IMR-90 (cell line): ENCODE data around the gene ACACA. TPM values are rescaled to one million over a fixed set of nuclear protein-coding genes. Genes with fewer than 3 reads are reported as not detected.

Source experiments
- ATAC-seq: fragments of 200-7000 bp; cut with Tn5 transposase; 2 replicates; pipeline ENCODE4 v1.9.1; 2020; ENCODE audit warnings: low read depth, mild to moderate bottlenecking, moderate library complexity
- BruUV-seq: library from RNA; stranded (reverse); fragments of 400-500 nt; replicated peaks from 2 replicates; lab custom pipeline; 2021; lab: Mats Ljungman, UMichigan
- CTCF ChIA-PET: fragments of 300-600 bp; formaldehyde crosslinking; extraction: SDS; loops from one replicate; lab custom pipeline; 2021; ENCODE audit warnings: antibody characterized with exemption; lab: Yijun Ruan, JAX
- POLR2A ChIA-PET: fragments of 300-600 bp; sonication (Branson Sonifier 250); formaldehyde crosslinking; loops from one replicate; lab custom pipeline; 2022; ENCODE audit warnings: antibody characterized with exemption; ENCODE audit not compliant: unreplicated experiment; lab: Charles Lee
- DNase-seq: peaks from one replicate; pipeline ENCODE4 v3.0.0; 2013
- H2AFZ ChIP-seq: replicated peaks from 2 replicates; pipeline ENCODE3; 2013; ENCODE audit warnings: low read length, mild to moderate bottlenecking; ENCODE audit not compliant: poor library complexity
- H2AK5ac ChIP-seq: 2 replicates; pipeline ENCODE4 v1.6.1; 2013; ENCODE audit warnings: low read depth, low read length, inconsistent platforms
- H2AK9ac ChIP-seq: replicated peaks from 2 replicates; pipeline ENCODE3; 2013; ENCODE audit warnings: mild to moderate bottlenecking, low read depth, low read length, moderate library complexity; ENCODE audit not compliant: poor library complexity
- H2BK120ac ChIP-seq: 2 replicates; pipeline ENCODE4 v1.6.1; 2013; ENCODE audit warnings: low read depth, low read length, inconsistent platforms
- H2BK15ac ChIP-seq: 3 replicates; pipeline ENCODE4 v1.6.1; 2013; ENCODE audit warnings: low read depth, low read length, inconsistent platforms
- H2BK20ac ChIP-seq: 2 replicates; pipeline ENCODE4 v1.6.1; 2013; ENCODE audit warnings: low read depth, mild to moderate bottlenecking, inconsistent platforms, low read length, moderate library complexity
- H2BK5ac ChIP-seq: 2 replicates; pipeline ENCODE4 v1.6.1; 2013; ENCODE audit warnings: mild to moderate bottlenecking, low read depth, low read length, inconsistent platforms; ENCODE audit not compliant: poor library complexity, severe bottlenecking
- H3K14ac ChIP-seq: replicated peaks from 2 replicates; pipeline ENCODE4 v1.6.1; 2013; ENCODE audit warnings: low read depth, low read length, inconsistent platforms
- H3K18ac ChIP-seq: 2 replicates; pipeline ENCODE4 v1.6.1; 2013; ENCODE audit warnings: low read depth, low read length, control low read depth
- H3K23ac ChIP-seq: 2 replicates; pipeline ENCODE4 v1.6.1; 2013; ENCODE audit warnings: low read depth, low read length, inconsistent platforms
- H3K27ac ChIP-seq: 2 replicates; pipeline ENCODE4 v1.5.1; 2013; ENCODE audit warnings: mild to moderate bottlenecking, control low read depth, low read length; ENCODE audit not compliant: insufficient read depth
- H3K27me3 ChIP-seq: 2 replicates; pipeline ENCODE4 v1.6.1; 2013; ENCODE audit warnings: low read length; ENCODE audit not compliant: control insufficient read depth, insufficient read depth
- H3K36me3 ChIP-seq: 2 replicates; pipeline ENCODE4 v1.6.1; 2013; ENCODE audit warnings: low read length, mixed read lengths; ENCODE audit not compliant: control insufficient read depth, insufficient read depth
- H3K4ac ChIP-seq: 2 replicates; pipeline ENCODE4 v1.6.1; 2013; ENCODE audit warnings: low read depth, low read length, inconsistent platforms
- H3K4me1 ChIP-seq: 2 replicates; pipeline ENCODE4 v1.6.1; 2013; ENCODE audit warnings: low read length, mixed read lengths; ENCODE audit not compliant: control insufficient read depth, insufficient read depth
- H3K4me2 ChIP-seq: 2 replicates; pipeline ENCODE4 v1.6.1; 2013; ENCODE audit warnings: low read depth, mild to moderate bottlenecking, control low read depth, low read length, moderate library complexity
- H3K4me3 ChIP-seq: 2 replicates; pipeline ENCODE4 v1.5.1; 2013; ENCODE audit warnings: low read depth, mild to moderate bottlenecking, control low read depth, low read length, moderate library complexity; ENCODE audit not compliant: insufficient read depth
- H3K56ac ChIP-seq: 2 replicates; pipeline ENCODE4 v1.6.1; 2013; ENCODE audit warnings: low read length, inconsistent platforms; ENCODE audit not compliant: insufficient read depth; ENCODE audit errors: extremely low read depth
- H3K79me1 ChIP-seq, 2 experiments: 2 replicates each; pipeline ENCODE4 v1.6.1; 2013; ENCODE audit warnings: low read length in 2 of 2, inconsistent platforms in 1 of 2, low read depth in 1 of 2
- H3K9ac ChIP-seq: 2 replicates; pipeline ENCODE4 v1.6.1; 2013; ENCODE audit warnings: low read depth, low read length, control low read depth
- H3K9me1 ChIP-seq: 2 replicates; pipeline ENCODE4 v1.6.1; 2013; ENCODE audit warnings: low read length, inconsistent platforms; ENCODE audit not compliant: insufficient read depth
- H3K9me3 ChIP-seq: 2 replicates; pipeline ENCODE4 v1.6.1; 2013; ENCODE audit warnings: low read length; ENCODE audit not compliant: control insufficient read depth, insufficient read depth
- H4K20me1 ChIP-seq: 2 replicates; pipeline ENCODE4 v1.6.1; 2013; ENCODE audit warnings: low read length, inconsistent platforms; ENCODE audit not compliant: insufficient read depth
- H4K5ac ChIP-seq: 2 replicates; pipeline ENCODE4 v1.6.1; 2013; ENCODE audit warnings: mild to moderate bottlenecking, low read depth, low read length, control low read depth
- H4K8ac ChIP-seq, 2 experiments: 2 replicates each; pipeline ENCODE4 v1.6.1; 2013; ENCODE audit warnings: low read depth in 2 of 2, low read length in 2 of 2, control low read depth in 1 of 2, inconsistent platforms in 1 of 2
- H4K91ac ChIP-seq: 2 replicates; pipeline ENCODE4 v1.6.1; 2013; ENCODE audit warnings: low read depth, low read length, inconsistent platforms; ENCODE audit not compliant: insufficient read depth
- BHLHE40 ChIP-seq: fragments of 150-350 bp; IDR thresholded peaks from 2 replicates; pipeline ENCODE4 v1.6.1; 2016; ENCODE audit warnings: mild to moderate bottlenecking, low read depth, low read length
- CEBPB ChIP-seq: IDR thresholded peaks from 2 replicates; pipeline ENCODE4 v1.6.1; 2012; ENCODE audit warnings: low read depth, low read length, improper control_type of control experiment
- CHD1 ChIP-seq: IDR thresholded peaks from 2 replicates; pipeline ENCODE4 v1.6.1; 2012; ENCODE audit warnings: low read depth, low read length, improper control_type of control experiment
- FOS ChIP-seq: fragments of 150-350 bp; IDR thresholded peaks from 2 replicates; pipeline ENCODE4 v1.6.1; 2016; ENCODE audit warnings: low read depth, low read length
- MAFK ChIP-seq: IDR thresholded peaks from 2 replicates; pipeline ENCODE4 v1.6.1; 2012; ENCODE audit warnings: low read depth, low read length, improper control_type of control experiment
- MAZ ChIP-seq: IDR thresholded peaks from 2 replicates; pipeline ENCODE4 v1.6.1; 2012; ENCODE audit warnings: low read depth, mild to moderate bottlenecking, low read length, improper control_type of control experiment, moderate library complexity, borderline replicate concordance
- MXI1 ChIP-seq: IDR thresholded peaks from 2 replicates; pipeline ENCODE4 v1.6.1; 2012; ENCODE audit warnings: low read depth, mild to moderate bottlenecking, low read length, moderate library complexity, borderline replicate concordance
- NFE2L2 ChIP-seq: fragments of 150-350 bp; IDR thresholded peaks from 2 replicates; pipeline ENCODE4 v1.6.1; 2016; ENCODE audit warnings: low read depth, mild to moderate bottlenecking, low read length
- POLR2A ChIP-seq: IDR thresholded peaks from 2 replicates; pipeline ENCODE4 v1.6.1; 2012; ENCODE audit warnings: mild to moderate bottlenecking, low read depth, low read length
- RAD21 ChIP-seq: IDR thresholded peaks from 2 replicates; pipeline ENCODE4 v1.6.1; 2012; ENCODE audit warnings: low read length, improper control_type of control experiment
- RCOR1 ChIP-seq: IDR thresholded peaks from 2 replicates; pipeline ENCODE4 v1.6.1; 2012; ENCODE audit warnings: mild to moderate bottlenecking, low read length, improper control_type of control experiment; ENCODE audit not compliant: insufficient replicate concordance
- RFX5 ChIP-seq: IDR thresholded peaks from 2 replicates; pipeline ENCODE4 v1.8.0; 2012; ENCODE audit warnings: low read depth, mild to moderate bottlenecking, low read length, moderate library complexity
- SMC3 ChIP-seq: fragments of 150-350 bp; IDR thresholded peaks from 2 replicates; pipeline ENCODE4 v1.6.1; 2016; ENCODE audit warnings: low read depth, mild to moderate bottlenecking, antibody characterized with exemption, low read length, moderate library complexity
- WGBS, 2 experiments: methylation state at CpG; one replicate each; pipeline versions ENCODE4 v1.1.5 to v1.1.7; 2013; ENCODE audit warnings: missing lambda C conversion rate in 2 of 2; ENCODE audit not compliant: insufficient read length in 1 of 2; ENCODE audit errors: extremely low coverage in 2 of 2; 5-methylcytosine and 5-hydroxymethylcytosine counted together
- dilution Hi-C: fragments of 300-500 bp; cut with HindIII; formaldehyde crosslinking; loops from one replicate; pipeline ENCODE4 v1.14.3; 2018; ENCODE audit warnings: low sequenced_read_pairs; ENCODE audit not compliant: unreplicated experiment
- in situ Hi-C: fragments of 300-500 bp; cut with MboI; formaldehyde crosslinking; loops from 3 replicates; pipeline ENCODE4 v1.14.3; 2019; ENCODE audit warnings: low sequenced_read_pairs, inconsistent platforms, mixed read lengths
- intact Hi-C: fragments of 100-400 bp; cut with micrococcal nuclease; formaldehyde crosslinking; loops from 2 replicates; pipeline ENCODE4 v1.10.0; 2022
- polyA plus RNA-seq, 3 experiments: library from polyadenylated mRNA; depleted of rRNA; stranded (reverse); fragments of >200 nt; gene quantifications; 2 replicates each; pipeline ENCODE4 v1.2.3, GENCODE V29; 2012; ENCODE audit warnings: low replicate concordance in 1 of 3
- total RNA-seq: library from RNA; depleted of rRNA; stranded (reverse); fragments of >200 nt; gene quantifications from 2 replicates; pipeline ENCODE4 v1.2.3, GENCODE V29; 2012
- TF ChIP-seq, protein P1 (sequence below): fragments of 150-350 bp; IDR thresholded peaks from 2 replicates; pipeline ENCODE4 v1.6.1; 2016; ENCODE audit warnings: low read depth, mild to moderate bottlenecking, low read length, moderate library complexity, borderline replicate concordance
- TF ChIP-seq, protein P2 (sequence below): fragments of 150-350 bp; IDR thresholded peaks from 2 replicates; pipeline ENCODE4 v1.6.1; 2017; ENCODE audit warnings: mild to moderate bottlenecking, antibody characterized with exemption, low read length, low read depth
- TF ChIP-seq, protein P3 (sequence below): conservative IDR thresholded peaks from 2 replicates; pipeline ENCODE4 v1.5.1; 2012; ENCODE audit warnings: mild to moderate bottlenecking, low read depth, low read length, improper control_type of control experiment

ACACA gene
- total and polyA plus RNA-seq, 2 of the 4 experiments (the other 2 are of a cell fraction) = 21.3 to 39.1 TPM

DNA sequence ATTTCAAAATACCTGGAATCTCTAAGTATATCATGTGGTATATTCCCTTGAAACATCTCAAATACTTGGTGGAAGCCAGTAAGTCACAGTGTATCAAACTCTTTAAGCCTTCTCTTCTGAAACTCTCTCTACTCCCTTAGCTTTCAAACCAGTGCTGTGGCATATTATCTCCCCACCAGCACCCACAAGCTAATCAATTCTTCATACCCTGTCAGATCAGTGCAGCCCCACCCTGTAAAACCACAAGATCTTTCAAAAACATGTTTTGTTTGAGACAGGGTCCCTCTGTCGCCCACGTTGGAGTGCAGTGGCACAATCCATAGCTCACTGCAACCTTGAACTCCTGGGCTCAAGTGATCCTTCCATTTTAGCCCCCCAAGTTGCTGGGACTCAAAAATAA, 122.4 kb downstream of the ACACA start:
- no peak overlapping the region for H3K23ac ChIP-seq
- ChIA-PET CTCF (interaction anchor here (1.5 kb wide), 1 partner anchor 44 kb away, joined by 4 read pairs; no protein-coding TSS in a partner anchor), POLR2A (no interaction called here)
- H2BK15ac ChIP-seq = no peak overlapping the region
- no CpG with 5 or more reads among the region's 2 CpGs for WGBS, 2 experiments
- peaks cover 2% of the 10 kb centered on the region for H3K9me1 ChIP-seq
- BruUV-seq = no TSS peak
- no peak for DNase-seq
- H4K8ac ChIP-seq = no peak overlapping the region
- H3K27ac ChIP-seq = no peak overlapping the region; the same call in 1 of the 2 replicates
- no peak overlapping the region for H3K9ac ChIP-seq
- peaks cover 3% of the 10 kb centered on the region; the same call in 1 of the 2 replicates for H3K36me3 ChIP-seq
- no peak overlapping the region for H3K56ac ChIP-seq
- H4K5ac ChIP-seq = no peak overlapping the region
- TF ChIP-seq CHD1 (no peak), POLR2A (no peak), MAFK (no peak), SMC3 (no peak), FOS (no peak), RFX5 (no peak), MXI1 (no peak), MAZ (no peak), RAD21 (no peak), CEBPB (no peak), BHLHE40 (no peak), RCOR1 (no peak), NFE2L2 (no peak)
- TF ChIP-seq, protein P1, sequence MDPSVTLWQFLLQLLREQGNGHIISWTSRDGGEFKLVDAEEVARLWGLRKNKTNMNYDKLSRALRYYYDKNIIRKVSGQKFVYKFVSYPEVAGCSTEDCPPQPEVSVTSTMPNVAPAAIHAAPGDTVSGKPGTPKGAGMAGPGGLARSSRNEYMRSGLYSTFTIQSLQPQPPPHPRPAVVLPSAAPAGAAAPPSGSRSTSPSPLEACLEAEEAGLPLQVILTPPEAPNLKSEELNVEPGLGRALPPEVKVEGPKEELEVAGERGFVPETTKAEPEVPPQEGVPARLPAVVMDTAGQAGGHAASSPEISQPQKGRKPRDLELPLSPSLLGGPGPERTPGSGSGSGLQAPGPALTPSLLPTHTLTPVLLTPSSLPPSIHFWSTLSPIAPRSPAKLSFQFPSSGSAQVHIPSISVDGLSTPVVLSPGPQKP = no peak
- TF ChIP-seq, protein P2, sequence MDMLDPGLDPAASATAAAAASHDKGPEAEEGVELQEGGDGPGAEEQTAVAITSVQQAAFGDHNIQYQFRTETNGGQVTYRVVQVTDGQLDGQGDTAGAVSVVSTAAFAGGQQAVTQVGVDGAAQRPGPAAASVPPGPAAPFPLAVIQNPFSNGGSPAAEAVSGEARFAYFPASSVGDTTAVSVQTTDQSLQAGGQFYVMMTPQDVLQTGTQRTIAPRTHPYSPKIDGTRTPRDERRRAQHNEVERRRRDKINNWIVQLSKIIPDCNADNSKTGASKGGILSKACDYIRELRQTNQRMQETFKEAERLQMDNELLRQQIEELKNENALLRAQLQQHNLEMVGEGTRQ = no peak
- TF ChIP-seq, protein P3, sequence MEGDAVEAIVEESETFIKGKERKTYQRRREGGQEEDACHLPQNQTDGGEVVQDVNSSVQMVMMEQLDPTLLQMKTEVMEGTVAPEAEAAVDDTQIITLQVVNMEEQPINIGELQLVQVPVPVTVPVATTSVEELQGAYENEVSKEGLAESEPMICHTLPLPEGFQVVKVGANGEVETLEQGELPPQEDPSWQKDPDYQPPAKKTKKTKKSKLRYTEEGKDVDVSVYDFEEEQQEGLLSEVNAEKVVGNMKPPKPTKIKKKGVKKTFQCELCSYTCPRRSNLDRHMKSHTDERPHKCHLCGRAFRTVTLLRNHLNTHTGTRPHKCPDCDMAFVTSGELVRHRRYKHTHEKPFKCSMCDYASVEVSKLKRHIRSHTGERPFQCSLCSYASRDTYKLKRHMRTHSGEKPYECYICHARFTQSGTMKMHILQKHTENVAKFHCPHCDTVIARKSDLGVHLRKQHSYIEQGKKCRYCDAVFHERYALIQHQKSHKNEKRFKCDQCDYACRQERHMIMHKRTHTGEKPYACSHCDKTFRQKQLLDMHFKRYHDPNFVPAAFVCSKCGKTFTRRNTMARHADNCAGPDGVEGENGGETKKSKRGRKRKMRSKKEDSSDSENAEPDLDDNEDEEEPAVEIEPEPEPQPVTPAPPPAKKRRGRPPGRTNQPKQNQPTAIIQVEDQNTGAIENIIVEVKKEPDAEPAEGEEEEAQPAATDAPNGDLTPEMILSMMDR = no peak
- H2BK5ac ChIP-seq = no peak overlapping the region
- H4K20me1 ChIP-seq = peaks cover 6% of the 10 kb centered on the region
- peaks cover 0 to 7% of the 10 kb centered on the region in 2 experiments; a peak in 1 of 4 replicates for H3K79me1 ChIP-seq
- dilution Hi-C loops (no loop called here), intact Hi-C loops (no loop called here), in situ Hi-C loops (no loop called here)
- H3K4me1 ChIP-seq = peaks cover 7% of the 10 kb centered on the region
- H3K9me3 ChIP-seq = no peaks in the 10 kb centered on the region
- no peaks in the 10 kb centered on the region for H3K27me3 ChIP-seq
- no peak overlapping the region for H2BK20ac ChIP-seq
- no peak for ATAC-seq
- H2BK120ac ChIP-seq = no peak overlapping the region
- no peak overlapping the region for H2AK9ac ChIP-seq
- no peak overlapping the region for H4K91ac ChIP-seq
- H2AFZ ChIP-seq = no peak overlapping the region
- H3K4me3 ChIP-seq = no peak overlapping the region
- no peak overlapping the region for H2AK5ac ChIP-seq
- H3K14ac ChIP-seq = no peak overlapping the region
- H3K4ac ChIP-seq = no peak overlapping the region
- no peak overlapping the region for H3K18ac ChIP-seq
- H3K4me2 ChIP-seq = no peak overlapping the region
